PC-9 (cell line): ENCODE results near the gene TTC27. TPM values are rescaled to one million over a fixed set of nuclear protein-coding genes. Genes with fewer than 3 reads are reported as not detected.

Source experiments
- Bru-seq: library from RNA; stranded (reverse); fragments of 400-500 nt; gene quantifications from one replicate; lab custom pipeline; 2021; lab: Mats Ljungman, UMichigan
- BruChase-seq, 2 experiments: library from RNA; stranded (reverse); fragments of 400-500 nt; gene quantifications; one replicate each; lab custom pipeline; 2021; lab: Mats Ljungman, UMichigan
- BruUV-seq: library from RNA; stranded (reverse); fragments of 400-500 nt; replicated peaks from 2 replicates; lab custom pipeline; 2021; lab: Mats Ljungman, UMichigan
- CTCF ChIA-PET: fragments of 300-600 bp; sonication (Branson Sonifier 250); formaldehyde crosslinking; loops from one replicate; lab custom pipeline; 2022; ENCODE audit warnings: antibody characterized with exemption; lab: Charles Lee
- POLR2A ChIA-PET: fragments of 300-600 bp; sonication (Branson Sonifier 250); formaldehyde crosslinking; loops from one replicate; lab custom pipeline; 2022; ENCODE audit warnings: antibody characterized with exemption; ENCODE audit not compliant: unreplicated experiment; lab: Charles Lee
- DNase-seq, 2 experiments: peaks; one replicate each; pipeline versions ENCODE4 v3.0.0 to v3.0.0-alpha.2; 2015 to 2022; ENCODE audit warnings: mixed read lengths in 1 of 2
- H2AFZ ChIP-seq: fragments of 200-600 bp; sonication (generic); 2 replicates; pipeline ENCODE4 v1.8.1; 2017; ENCODE audit warnings: antibody characterized with exemption
- H3F3A ChIP-seq: fragments of 200-600 bp; sonication (generic); 2 replicates; pipeline ENCODE4 v1.8.1; 2017; ENCODE audit warnings: antibody characterized with exemption, mild to moderate bottlenecking, low read depth; ENCODE audit not compliant: insufficient read depth
- H3K27ac ChIP-seq: fragments of 200-600 bp; sonication (generic); 2 replicates; pipeline ENCODE4 v1.6.1; 2016; ENCODE audit warnings: mixed run types
- H3K27me3 ChIP-seq: fragments of 200-600 bp; sonication (generic); 2 replicates; pipeline ENCODE4 v1.6.1; 2016; ENCODE audit warnings: low read depth, mixed run types; ENCODE audit not compliant: insufficient read depth
- H3K36me3 ChIP-seq: fragments of 200-600 bp; sonication (generic); 2 replicates; pipeline ENCODE4 v1.6.1; 2016; ENCODE audit warnings: low read depth, mixed run types
- H3K4me1 ChIP-seq: fragments of 200-600 bp; sonication (generic); replicated peaks from 2 replicates; pipeline ENCODE4 v1.6.1; 2016; ENCODE audit warnings: mixed run types; ENCODE audit not compliant: insufficient read depth
- H3K4me2 ChIP-seq: fragments of 200-600 bp; sonication (generic); 2 replicates; pipeline ENCODE4 v1.6.1; 2017; ENCODE audit warnings: mixed run types
- H3K4me3 ChIP-seq: fragments of 200-600 bp; sonication (generic); 2 replicates; pipeline ENCODE4 v1.6.1; 2016; ENCODE audit warnings: mixed run types
- H3K79me2 ChIP-seq: fragments of 200-600 bp; sonication (generic); 2 replicates; pipeline ENCODE4 v1.6.1; 2017; ENCODE audit warnings: low read depth, mixed run types
- H3K9me2 ChIP-seq: fragments of 200-600 bp; sonication (generic); 2 replicates; pipeline ENCODE4 v1.8.1; 2017; ENCODE audit warnings: mild to moderate bottlenecking; ENCODE audit not compliant: insufficient read depth
- H3K9me3 ChIP-seq: fragments of 200-600 bp; sonication (generic); 2 replicates; pipeline ENCODE4 v1.8.1; 2016; ENCODE audit warnings: low read depth; ENCODE audit not compliant: insufficient read depth
- H4K20me1 ChIP-seq: fragments of 200-600 bp; sonication (generic); 2 replicates; pipeline ENCODE4 v1.8.1; 2017; ENCODE audit not compliant: insufficient read depth
- EZH2 ChIP-seq: fragments of 200-600 bp; sonication (generic); IDR thresholded peaks from 2 replicates; pipeline ENCODE4 v1.8.0; 2017; ENCODE audit warnings: antibody characterized with exemption, low read depth
- intact Hi-C: fragments of 100-400 bp; cut with micrococcal nuclease; formaldehyde crosslinking; loops from one replicate; pipeline ENCODE4 v1.10.0; 2022; ENCODE audit not compliant: unreplicated experiment
- long read RNA-seq: library from polyadenylated mRNA; stranded (forward); transcript quantifications from one replicate; pipeline ENCODE4 v2.0.0, GENCODE V29; 2022
- total RNA-seq: library from RNA; stranded (reverse); gene quantifications from 2 replicates; pipeline ENCODE4 v1.2.3, GENCODE V29; 2021
- TF ChIP-seq, protein P1 (sequence below): fragments of 200-600 bp; sonication (generic); conservative IDR thresholded peaks from 2 replicates; pipeline ENCODE4 v1.6.1; 2017; ENCODE audit warnings: mixed run types, antibody characterized with exemption, mild to moderate bottlenecking, moderate library complexity

Gene TTC27
- total RNA-seq (12.0 and 12.8 TPM in 2 replicates), Bru-seq, nascent RNA (percentile 64 among the genes with signal in this experiment), BruChase-seq, experiment 1, labeled RNA remaining after a 2-hour chase (percentile 49 among the genes with signal in this experiment), BruChase-seq, experiment 2, labeled RNA remaining after a 6-hour chase (percentile 45 among the genes with signal in this experiment)
- long read RNA-seq, transcript TTC27-201 (20 exons, 2,876 nt): major isoform, 14 of 15 reads
- long read RNA-seq, partial matches to known transcripts: 0 of 15 reads
- long read RNA-seq, other reads (novel, unspliced or antisense): 1 of 15 reads

DNA sequence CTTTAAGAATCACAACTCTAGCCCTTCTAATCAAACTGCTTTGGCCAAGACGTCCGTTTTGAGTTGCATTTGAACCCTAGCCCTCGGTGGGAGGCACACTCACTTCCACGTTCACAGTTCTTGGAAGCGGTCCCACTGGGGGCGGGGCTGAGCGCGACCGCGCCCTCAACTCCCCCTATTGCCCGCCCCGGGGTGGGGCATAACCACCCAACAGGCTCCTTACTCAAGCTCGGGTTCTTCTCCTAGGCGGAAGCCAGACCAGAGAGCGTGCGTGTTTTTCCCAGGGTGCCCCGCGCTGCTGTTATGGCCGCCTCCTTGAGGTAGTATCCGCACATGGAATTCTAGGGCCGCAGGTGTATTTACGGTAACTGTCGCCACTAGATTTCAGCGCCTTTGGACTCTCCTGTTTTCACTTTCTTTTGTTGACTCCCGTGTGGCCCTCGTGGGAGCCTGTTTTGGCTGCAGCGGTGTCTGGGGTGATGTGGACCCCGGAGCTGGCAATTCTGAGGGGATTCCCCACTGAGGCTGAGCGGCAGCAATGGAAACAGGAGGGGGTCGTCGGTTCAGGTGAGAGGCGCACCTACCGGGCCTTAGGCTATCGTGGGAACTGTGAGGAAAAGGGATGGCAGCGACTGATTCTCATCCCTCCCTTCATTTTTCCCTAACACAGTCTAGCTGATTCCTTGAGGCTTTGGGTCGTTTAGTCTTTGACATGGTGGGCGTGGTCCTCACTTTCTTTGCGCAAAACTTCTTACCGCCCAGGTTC lies at the start of gene TTC27:
TTC27 (plus strand) TSS at position 237 of the 766 bp plus-strand sequence; CDS start at position 480, 243 bp downstream.
- Histone ChIP-seq H3K79me2 (peaks cover 18% of the 10 kb centered on the region), H3K27ac (peak within 1 kb of the TSS; percentile 36; the same call in 1 of the 2 replicates), H3K9me2 (no peaks in the 10 kb centered on the region), H3K4me3 (peak within 1 kb of the TSS; percentile 69), H3F3A (peaks cover 12% of the 10 kb centered on the region; the same call in 1 of the 2 replicates), H4K20me1 (0 out of 2 replicates have a peak, but pooled peaks cover 4% of the 10 kb centered on the region), H3K9me3 (no peaks in the 10 kb centered on the region), H3K27me3 (no peaks in the 10 kb centered on the region), H3K36me3 (peaks cover 7% of the 10 kb centered on the region; the same call in 1 of the 2 replicates), H2AFZ (peak within 1 kb of the TSS; percentile 100), H3K4me1 (peaks cover 13% of the 10 kb centered on the region), H3K4me2 (peak within 1 kb of the TSS; percentile 79)
- TSS peak; percentile 73 for BruUV-seq
- POLR2A ChIA-PET: no interaction called here
- TF ChIP-seq EZH2: no peak
- TF ChIP-seq, protein P1, sequence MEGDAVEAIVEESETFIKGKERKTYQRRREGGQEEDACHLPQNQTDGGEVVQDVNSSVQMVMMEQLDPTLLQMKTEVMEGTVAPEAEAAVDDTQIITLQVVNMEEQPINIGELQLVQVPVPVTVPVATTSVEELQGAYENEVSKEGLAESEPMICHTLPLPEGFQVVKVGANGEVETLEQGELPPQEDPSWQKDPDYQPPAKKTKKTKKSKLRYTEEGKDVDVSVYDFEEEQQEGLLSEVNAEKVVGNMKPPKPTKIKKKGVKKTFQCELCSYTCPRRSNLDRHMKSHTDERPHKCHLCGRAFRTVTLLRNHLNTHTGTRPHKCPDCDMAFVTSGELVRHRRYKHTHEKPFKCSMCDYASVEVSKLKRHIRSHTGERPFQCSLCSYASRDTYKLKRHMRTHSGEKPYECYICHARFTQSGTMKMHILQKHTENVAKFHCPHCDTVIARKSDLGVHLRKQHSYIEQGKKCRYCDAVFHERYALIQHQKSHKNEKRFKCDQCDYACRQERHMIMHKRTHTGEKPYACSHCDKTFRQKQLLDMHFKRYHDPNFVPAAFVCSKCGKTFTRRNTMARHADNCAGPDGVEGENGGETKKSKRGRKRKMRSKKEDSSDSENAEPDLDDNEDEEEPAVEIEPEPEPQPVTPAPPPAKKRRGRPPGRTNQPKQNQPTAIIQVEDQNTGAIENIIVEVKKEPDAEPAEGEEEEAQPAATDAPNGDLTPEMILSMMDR: peak; percentile 41; the same call in 1 of the 2 replicates
- CTCF ChIA-PET: interaction anchor here (0.6 kb wide), 1 partner anchor 445 kb away, joined by 3 read pairs; no protein-coding TSS in a partner anchor
- DNase-seq: peak; percentile 90 to 91
- intact Hi-C loops: loop anchor here (10.0 kb wide), 1 partner anchor 847 kb away; the partner anchor contains the start of gene RASGRP3

- no peaks in the 10 kb centered on the region for H3K27me3 ChIP-seq
- CTCF ChIA-PET: no interaction called here
These were observed 36.0 kb upstream of the TTC27 start for GRCh38 chr2:32591669-32592463.

More at GRCh38 chr2:32591669-32592463, 36.0 kb upstream of the TTC27 start:
- Histone ChIP-seq H3K36me3 (no peaks in the 10 kb centered on the region; the same call in 1 of the 2 replicates), H3K4me3 (no peak overlapping the region), H3K9me3 (no peaks in the 10 kb centered on the region), H3K9me2 (no peaks in the 10 kb centered on the region), H3K27ac (no peak overlapping the region), H2AFZ (no peak overlapping the region), H3K4me1 (no peaks in the 10 kb centered on the region), H3K79me2 (no peaks in the 10 kb centered on the region), H3F3A (peaks cover 5% of the 10 kb centered on the region; the same call in 1 of the 2 replicates), H3K4me2 (no peak overlapping the region), H4K20me1 (no peaks in the 10 kb centered on the region)
- intact Hi-C loops: no loop called here
- POLR2A ChIA-PET: no interaction called here
- no peak for TF ChIP-seq EZH2
- TF ChIP-seq, protein P1: no peak
- no peak for DNase-seq
- BruUV-seq: no TSS peak
